HepG2 (cell line): Measurements from ENCODE around the gene TM9SF2. TPM values are rescaled to one million over a fixed set of nuclear protein-coding genes. Genes with fewer than 3 reads are reported as not detected.

ENCODE experiments used
- ERF ChIP-seq: IDR thresholded peaks from 2 replicates; pipeline ENCODE4 v1.6.1; 2018; ENCODE audit warnings: missing biosample characterization, missing genetic modification reagents
- HHEX ChIP-seq: IDR thresholded peaks from 2 replicates; pipeline ENCODE4 v1.6.1; 2016; ENCODE audit warnings: control low read depth
- KDM2A ChIP-seq: sonication (generic); formaldehyde crosslinking; IDR thresholded peaks from 2 replicates; pipeline ENCODE4 v1.4.0; 2020; ENCODE audit warnings: low read depth, missing genetic modification reagents, borderline replicate concordance
- MAFG ChIP-seq: sonication (generic); formaldehyde crosslinking; IDR thresholded peaks from 2 replicates; pipeline ENCODE4 v1.5.1; 2020; ENCODE audit warnings: mild to moderate bottlenecking, missing genetic modification reagents
- MYPOP ChIP-seq: sonication (generic); formaldehyde crosslinking; IDR thresholded peaks from 2 replicates; pipeline ENCODE4 v1.8.1; 2023; ENCODE audit warnings: mild to moderate bottlenecking, moderate library complexity, missing genetic modification reagents
- MZF1 ChIP-seq: sonication (generic); formaldehyde crosslinking; IDR thresholded peaks from 2 replicates; pipeline ENCODE4 v1.8.1; 2023; ENCODE audit warnings: mild to moderate bottlenecking, missing genetic modification reagents, borderline replicate concordance
- PRMT3 ChIP-seq: sonication (generic); formaldehyde crosslinking; IDR thresholded peaks from 2 replicates; pipeline ENCODE4 v1.8.1; 2022; ENCODE audit warnings: low read depth, mild to moderate bottlenecking, moderate library complexity, missing genetic modification reagents, borderline replicate concordance
- SP2 ChIP-seq: sonication (generic); formaldehyde crosslinking; IDR thresholded peaks from 2 replicates; pipeline ENCODE4 v1.5.1; 2020; ENCODE audit warnings: mild to moderate bottlenecking, missing genetic modification reagents
- SRSF4 ChIP-seq: fragments of 200-400 bp; formaldehyde crosslinking; IDR thresholded peaks from one replicate; pipeline ENCODE4 v1.6.1; 2018; ENCODE audit warnings: mild to moderate bottlenecking, low read depth, low read length, moderate library complexity; ENCODE audit not compliant: poor library complexity, severe bottlenecking
- XRCC5 ChIP-seq: fragments of 200-400 bp; formaldehyde crosslinking; optimal IDR thresholded peaks from 2 replicates; pipeline ENCODE3; 2017; ENCODE audit warnings: mild to moderate bottlenecking, low read length
- ZNF143 ChIP-seq: sonication (generic); formaldehyde crosslinking; IDR thresholded peaks from 2 replicates; pipeline ENCODE4 v1.4.0; 2020; ENCODE audit warnings: missing genetic modification reagents
- ZNF598 ChIP-seq: sonication (generic); formaldehyde crosslinking; IDR thresholded peaks from 2 replicates; pipeline ENCODE4 v1.5.1; 2020; ENCODE audit warnings: mild to moderate bottlenecking, missing genetic modification reagents, borderline replicate concordance
- ZNF709 ChIP-seq: sonication (generic); formaldehyde crosslinking; IDR thresholded peaks from 2 replicates; pipeline ENCODE4 v1.5.0; 2020; ENCODE audit warnings: mild to moderate bottlenecking, missing genetic modification reagents
- ZNF770 ChIP-seq: sonication (generic); formaldehyde crosslinking; IDR thresholded peaks from 2 replicates; pipeline ENCODE4 v1.5.0; 2020; ENCODE audit warnings: mild to moderate bottlenecking, missing genetic modification reagents
- ZSCAN25 ChIP-seq: sonication (generic); formaldehyde crosslinking; IDR thresholded peaks from 2 replicates; pipeline ENCODE4 v1.8.0; 2022; ENCODE audit warnings: mild to moderate bottlenecking, missing genetic modification reagents
- polyA plus RNA-seq, 8 experiments: library from polyadenylated mRNA; depleted of rRNA in 3 of 8; stranded (reverse) in 7 of 8; unstranded in 1 of 8; fragments of >200 nt; fragmentation: Illumina TruSeq in 4 of 8; extraction: Trizol in 4 of 8; gene quantifications; 2 replicates each; pipeline versions ENCODE4 v1.2.1 to v1.2.3, GENCODE V29; 2011 to 2016; ENCODE audit warnings: low read depth in 4 of 8, missing spikeins in 1 of 8, mixed read lengths in 1 of 8; ENCODE audit not compliant: insufficient read depth in 1 of 8
- total RNA-seq, 5 experiments: library from RNA; depleted of rRNA; stranded (reverse); fragments of >200 nt; fragmentation: Illumina TruSeq; extraction: Trizol; gene quantifications; 2 replicates each; pipeline ENCODE4 v1.2.3, GENCODE V29; 2016; ENCODE audit warnings: low read depth in 1 of 5
- TF ChIP-seq, protein P1 (sequence below), 2 experiments: sonication (generic) in 1 of 2; formaldehyde crosslinking in 1 of 2; IDR thresholded peaks; 2 replicates each; pipeline versions ENCODE4 v1.5.1 to v1.6.1; 2011 to 2020; ENCODE audit warnings: borderline replicate concordance in 1 of 2, low read depth in 1 of 2, low read length in 1 of 2, mild to moderate bottlenecking in 1 of 2, missing genetic modification reagents in 1 of 2, moderate library complexity in 1 of 2
- TF ChIP-seq, protein P2 (sequence below): IDR thresholded peaks from 2 replicates; pipeline ENCODE4 v1.6.1; 2018; ENCODE audit warnings: missing genetic modification reagents
- TF ChIP-seq, protein P3 (sequence below): sonication (generic); formaldehyde crosslinking; IDR thresholded peaks from 2 replicates; pipeline ENCODE4 v1.5.0; 2020; ENCODE audit warnings: missing genetic modification reagents, mild to moderate bottlenecking, borderline replicate concordance
- TF ChIP-seq, protein P4 (sequence below): IDR thresholded peaks from 2 replicates; pipeline ENCODE4 v1.6.1; 2016; ENCODE audit warnings: control low read depth

Gene TM9SF2
- total and polyA plus RNA-seq, 2 of the 13 experiments (the other 11 are each of a cell fraction or from before 2014, with no cell fraction given): 94.1 to 123 TPM

DNA sequence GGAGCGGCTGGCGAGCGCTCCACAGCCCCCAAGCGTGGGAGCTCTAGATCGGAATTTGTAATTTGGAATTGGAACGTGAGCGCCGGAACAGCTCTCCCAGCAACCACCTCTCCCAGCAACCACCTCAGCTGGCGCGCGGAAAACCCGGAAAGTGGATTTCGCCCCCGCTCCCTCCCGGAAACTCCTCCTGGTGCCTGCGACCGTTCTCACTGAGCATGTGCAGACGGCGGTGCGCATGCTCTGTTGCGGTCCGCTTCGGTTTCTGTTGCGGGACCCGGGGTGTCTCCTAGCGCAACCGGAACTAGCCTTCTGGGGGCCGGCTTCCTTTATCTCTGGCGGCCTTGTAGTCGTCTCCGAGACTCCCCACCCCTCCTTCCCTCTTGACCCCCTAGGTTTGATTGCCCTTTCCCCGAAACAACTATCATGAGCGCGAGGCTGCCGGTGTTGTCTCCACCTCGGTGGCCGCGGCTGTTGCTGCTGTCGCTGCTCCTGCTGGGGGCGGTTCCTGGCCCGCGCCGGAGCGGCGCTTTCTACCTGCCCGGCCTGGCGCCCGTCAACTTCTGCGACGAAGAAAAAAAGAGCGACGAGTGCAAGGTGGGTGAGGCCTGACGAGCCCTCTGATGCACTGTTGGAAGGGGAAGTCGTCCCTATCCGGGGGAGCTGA, at the start of gene TM9SF2 (continued):
- TF ChIP-seq, protein P1, sequence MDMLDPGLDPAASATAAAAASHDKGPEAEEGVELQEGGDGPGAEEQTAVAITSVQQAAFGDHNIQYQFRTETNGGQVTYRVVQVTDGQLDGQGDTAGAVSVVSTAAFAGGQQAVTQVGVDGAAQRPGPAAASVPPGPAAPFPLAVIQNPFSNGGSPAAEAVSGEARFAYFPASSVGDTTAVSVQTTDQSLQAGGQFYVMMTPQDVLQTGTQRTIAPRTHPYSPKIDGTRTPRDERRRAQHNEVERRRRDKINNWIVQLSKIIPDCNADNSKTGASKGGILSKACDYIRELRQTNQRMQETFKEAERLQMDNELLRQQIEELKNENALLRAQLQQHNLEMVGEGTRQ (IDR thresholded peaks at IDR 0.05; ENCODE audit: low read depth, low read length): no peak
- TF ChIP-seq, protein P1 (CRISPR knock-in tag; IDR thresholded peaks at IDR 0.05; ENCODE audit: borderline replicate concordance): no peak
- TF ChIP-seq MYPOP (CRISPR knock-in tag): peak; percentile 81
- peak; percentile 88 for TF ChIP-seq ZNF143 (CRISPR knock-in tag)
- no peak for TF ChIP-seq HHEX
- TF ChIP-seq PRMT3 (CRISPR knock-in tag): no peak
- TF ChIP-seq SRSF4: no peak
- no peak for TF ChIP-seq MAFG (CRISPR knock-in tag)
- TF ChIP-seq ZNF598 (CRISPR knock-in tag): no peak
- TF ChIP-seq, protein P2, sequence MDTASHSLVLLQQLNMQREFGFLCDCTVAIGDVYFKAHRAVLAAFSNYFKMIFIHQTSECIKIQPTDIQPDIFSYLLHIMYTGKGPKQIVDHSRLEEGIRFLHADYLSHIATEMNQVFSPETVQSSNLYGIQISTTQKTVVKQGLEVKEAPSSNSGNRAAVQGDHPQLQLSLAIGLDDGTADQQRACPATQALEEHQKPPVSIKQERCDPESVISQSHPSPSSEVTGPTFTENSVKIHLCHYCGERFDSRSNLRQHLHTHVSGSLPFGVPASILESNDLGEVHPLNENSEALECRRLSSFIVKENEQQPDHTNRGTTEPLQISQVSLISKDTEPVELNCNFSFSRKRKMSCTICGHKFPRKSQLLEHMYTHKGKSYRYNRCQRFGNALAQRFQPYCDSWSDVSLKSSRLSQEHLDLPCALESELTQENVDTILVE (CRISPR knock-in tag): peak; percentile 78
- TF ChIP-seq KDM2A (CRISPR knock-in tag): peak; percentile 90
- TF ChIP-seq, protein P3, sequence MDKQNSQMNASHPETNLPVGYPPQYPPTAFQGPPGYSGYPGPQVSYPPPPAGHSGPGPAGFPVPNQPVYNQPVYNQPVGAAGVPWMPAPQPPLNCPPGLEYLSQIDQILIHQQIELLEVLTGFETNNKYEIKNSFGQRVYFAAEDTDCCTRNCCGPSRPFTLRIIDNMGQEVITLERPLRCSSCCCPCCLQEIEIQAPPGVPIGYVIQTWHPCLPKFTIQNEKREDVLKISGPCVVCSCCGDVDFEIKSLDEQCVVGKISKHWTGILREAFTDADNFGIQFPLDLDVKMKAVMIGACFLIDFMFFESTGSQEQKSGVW (CRISPR knock-in tag): no peak
- no peak for TF ChIP-seq SP2
- peak; percentile 53; the same call in 1 of the 2 replicates for TF ChIP-seq ERF (CRISPR knock-in tag)
- TF ChIP-seq XRCC5: peak; percentile 89
- peak; percentile 22; the same call in 1 of the 2 replicates for TF ChIP-seq ZSCAN25 (CRISPR knock-in tag)
- no peak for TF ChIP-seq ZNF709 (CRISPR knock-in tag)
- TF ChIP-seq MZF1: peak; percentile 77; the same call in 1 of the 2 replicates
- TF ChIP-seq ZNF770 (CRISPR knock-in tag): 0 out of 2 replicates have a peak, but pooled peaks have one; percentile 20
- TF ChIP-seq, protein P4, sequence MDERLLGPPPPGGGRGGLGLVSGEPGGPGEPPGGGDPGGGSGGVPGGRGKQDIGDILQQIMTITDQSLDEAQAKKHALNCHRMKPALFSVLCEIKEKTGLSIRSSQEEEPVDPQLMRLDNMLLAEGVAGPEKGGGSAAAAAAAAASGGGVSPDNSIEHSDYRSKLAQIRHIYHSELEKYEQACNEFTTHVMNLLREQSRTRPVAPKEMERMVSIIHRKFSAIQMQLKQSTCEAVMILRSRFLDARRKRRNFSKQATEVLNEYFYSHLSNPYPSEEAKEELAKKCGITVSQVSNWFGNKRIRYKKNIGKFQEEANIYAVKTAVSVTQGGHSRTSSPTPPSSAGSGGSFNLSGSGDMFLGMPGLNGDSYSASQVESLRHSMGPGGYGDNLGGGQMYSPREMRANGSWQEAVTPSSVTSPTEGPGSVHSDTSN (CRISPR knock-in tag): no peak
